NCI-H2107 (cell line): ENCODE data around the gene LYST.
"Not testable (repeated sequence)": the region's sequence is repeated elsewhere in the genome, so short reads cannot be mapped to it uniquely, and the experiment has no call there.

Experiments
- DNase-seq: peaks from one replicate; lab custom pipeline; 2025; lab: John Stamatoyannopoulos, UW

LYST gene

GRCh38 chr1:235651170-235651806, 215.4 kb downstream of the LYST start:
- no peak for DNase-seq

GRCh38 chr1:235650341-235651169, 216.2 kb downstream of the LYST start:
- DNase-seq: peak; percentile 44

GRCh38 chr1:235649368-235650163, 217.1 kb downstream of the LYST start, which contains the start of gene GNG4:
TSS of gene GNG4 (minus strand) at chr1:235649784. CDS start at chr1:235583838, 65,946 bp downstream.
- peak; percentile 61 for DNase-seq

GRCh38 chr1:235648954-235649367, 217.7 kb downstream of the LYST start:
- no peak for DNase-seq

- DNase-seq: peak; percentile 70
Observed at GRCh38 chr1:235648407-235648907, 218.2 kb downstream of the LYST start.

- not testable (repeated sequence) for DNase-seq
Observed at GRCh38 chr1:235647537-235647936, 219.2 kb downstream of the LYST start.

- no peak for DNase-seq
Observed at GRCh38 chr1:235646463-235646862, 220.2 kb downstream of the LYST start.

GRCh38 chr1:235644693-235645305, 221.9 kb downstream of the LYST start:
- DNase-seq: no peak

- DNase-seq: no peak
Observed at GRCh38 chr1:235643837-235644692, 222.6 kb downstream of the LYST start.

- no peak for DNase-seq
Observed at GRCh38 chr1:235642943-235643371, 223.7 kb downstream of the LYST start.

- DNase-seq: peak; percentile 80
Observed at GRCh38 chr1:235642011-235642942, 224.4 kb downstream of the LYST start.

GRCh38 chr1:235640580-235640979, 226.1 kb downstream of the LYST start:
- DNase-seq: no peak

- DNase-seq: no peak
Observed at GRCh38 chr1:235639226-235640205, 227.2 kb downstream of the LYST start.

GRCh38 chr1:235638612-235639011, 228.1 kb downstream of the LYST start:
- DNase-seq: not testable (repeated sequence)

GRCh38 chr1:235637756-235638534, 228.8 kb downstream of the LYST start:
- no peak for DNase-seq

- DNase-seq: no peak
Observed at GRCh38 chr1:235635938-235636662, 230.6 kb downstream of the LYST start.
